K562 (cell line): ENCODE measurements around the gene CDKL5. TPM values are rescaled to one million over a fixed set of nuclear protein-coding genes. Genes with fewer than 3 reads are reported as not detected.

ENCODE experiments used
- HNRNPK ChIP-seq: fragments of 200-400 bp; formaldehyde crosslinking; IDR thresholded peaks from one replicate; pipeline ENCODE4 v1.6.1; 2018; ENCODE audit warnings: mild to moderate bottlenecking, low read depth, low read length; ENCODE audit not compliant: poor library complexity, severe bottlenecking
- MYC ChIP-seq, 2 experiments: fragments of 250-450 bp in 1 of 2; sonication (Bioruptor Pico) in 1 of 2; IDR thresholded peaks; 2 replicates each; pipeline versions ENCODE4 v1.5.1 to v1.6.1; 2012 to 2021; ENCODE audit warnings: low read depth in 2 of 2, borderline replicate concordance in 1 of 2, improper control_type of control experiment in 1 of 2, low read length in 1 of 2, mild to moderate bottlenecking in 1 of 2, moderate library complexity in 1 of 2
- PCBP1 ChIP-seq: fragments of 200-400 bp; formaldehyde crosslinking; IDR thresholded peaks from 2 replicates; pipeline ENCODE4 v1.6.1; 2018; ENCODE audit warnings: mild to moderate bottlenecking, low read depth, low read length; ENCODE audit not compliant: poor library complexity, severe bottlenecking
- SP2 ChIP-seq: IDR thresholded peaks from 2 replicates; pipeline ENCODE4 v1.6.1; 2011; ENCODE audit warnings: mild to moderate bottlenecking, low read depth, low read length, moderate library complexity; ENCODE audit not compliant: poor library complexity, severe bottlenecking; ENCODE audit errors: extremely low read depth
- SUPT5H ChIP-seq: fragments of 450-650 bp; IDR thresholded peaks from 2 replicates; pipeline ENCODE4 v1.6.1; 2016
- ZNF184 ChIP-seq: sonication (generic); formaldehyde crosslinking; IDR thresholded peaks from 2 replicates; pipeline ENCODE4 v1.5.0; 2020; ENCODE audit warnings: missing genetic modification reagents
- ZNF561 ChIP-seq: fragments of 450-650 bp; formaldehyde crosslinking; conservative IDR thresholded peaks from 2 replicates; pipeline ENCODE4 v1.4.0; 2020; ENCODE audit warnings: mild to moderate bottlenecking, moderate library complexity
- polyA plus RNA-seq, 8 experiments: library from polyadenylated mRNA; depleted of rRNA in 4 of 8; stranded (reverse) in 5 of 8; unstranded in 3 of 8; fragments of >200 nt; fragmentation: Nextera tagmentation in 2 of 8; fragmentation: Illumina TruSeq in 1 of 8; extraction: Ambion mirVana in 2 of 8; extraction: Trizol in 1 of 8; gene quantifications; 2 replicates each; pipeline versions ENCODE4 v1.2.1 to v1.2.3, GENCODE V29; 2011 to 2014; ENCODE audit warnings: inconsistent platforms in 1 of 8, missing spikeins in 1 of 8
- total RNA-seq, 7 experiments: library from RNA; depleted of rRNA in 6 of 7; stranded (reverse); fragments of >200 nt in 6 of 7; fragmentation: Illumina TruSeq in 2 of 7; extraction: Trizol in 2 of 7; gene quantifications; 2 replicates each; pipeline versions ENCODE4 v1.2.1 to v1.2.3, GENCODE V29; 2011 to 2021; ENCODE audit warnings: low replicate concordance in 1 of 7
- TF ChIP-seq, protein P1 (sequence below): fragments of 450-650 bp; formaldehyde crosslinking; IDR thresholded peaks from 2 replicates; pipeline ENCODE4 v1.4.0; 2020; ENCODE audit warnings: mild to moderate bottlenecking, moderate library complexity
- TF ChIP-seq, protein P2 (sequence below), 2 experiments: IDR thresholded peaks in 1 of 2; conservative IDR thresholded peaks in 1 of 2; 2 replicates each; pipeline ENCODE4 v1.6.1; 2016; ENCODE audit warnings: low read depth in 2 of 2, mild to moderate bottlenecking in 1 of 2, missing compliant biosample characterization in 1 of 2, missing genetic modification characterization in 1 of 2, moderate library complexity in 1 of 2
- TF ChIP-seq, protein P3 (sequence below), 2 experiments: fragments of 450-650 bp in 1 of 2; sonication (generic) in 1 of 2; formaldehyde crosslinking in 1 of 2; IDR thresholded peaks; 2 replicates each; pipeline versions ENCODE4 v1.7.1 to v1.9.0; 2016 to 2022; ENCODE audit warnings: inconsistent platforms in 1 of 2, mild to moderate bottlenecking in 1 of 2, missing genetic modification reagents in 1 of 2

CDKL5 gene
- total and polyA plus RNA-seq, 9 of the 15 experiments (the other 6 are each of a cell fraction or from before 2014, with no cell fraction given): under 0.01 to 0.21 (median 0.04) TPM

DNA sequence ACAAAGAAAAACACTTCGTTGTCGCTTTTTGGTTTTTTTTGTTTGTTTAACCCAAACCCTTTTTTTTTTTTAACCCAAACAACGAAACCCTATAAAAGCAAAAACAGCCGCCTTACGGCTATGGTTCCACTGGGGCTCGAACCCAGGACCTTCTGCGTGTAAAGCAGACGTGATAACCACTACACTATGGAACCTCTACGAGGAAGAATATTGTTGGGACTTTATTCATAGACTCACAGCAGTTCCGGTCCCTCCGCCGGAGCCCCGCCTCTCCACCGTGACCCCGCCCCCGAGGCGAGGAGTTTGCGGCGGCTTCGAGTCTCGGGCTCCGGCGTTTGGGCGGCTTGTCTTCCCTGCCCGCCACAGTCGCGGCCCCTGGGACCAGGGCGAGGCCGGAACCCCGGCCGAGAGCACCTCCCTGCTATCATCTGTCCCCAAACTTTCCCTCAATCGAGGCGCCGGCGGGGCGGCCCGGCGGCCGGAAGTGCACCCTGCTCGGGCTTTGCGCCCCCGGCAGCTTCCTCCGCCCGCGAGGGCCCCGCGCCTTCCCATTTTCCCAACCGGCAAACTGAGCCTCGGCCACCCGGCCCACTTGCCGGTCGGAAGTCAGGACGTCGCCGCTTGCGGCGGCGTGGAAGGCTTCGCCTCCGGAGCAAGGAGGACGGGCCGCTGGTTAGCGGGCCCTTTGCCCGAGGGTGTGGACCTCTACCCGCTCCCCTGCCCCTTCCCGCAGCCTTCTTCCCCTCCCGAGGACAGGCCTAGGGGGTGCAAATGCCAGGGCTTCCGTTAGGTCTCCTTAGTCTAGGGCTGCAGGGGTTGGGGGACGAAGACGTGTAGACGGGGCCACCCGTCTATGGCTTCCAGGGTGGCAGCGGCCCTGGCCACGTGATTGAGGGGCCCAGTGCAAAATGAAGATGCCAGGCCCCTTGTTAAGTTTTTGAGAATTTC, 249.7 kb downstream of the CDKL5 start (continued):
- TF ChIP-seq ZNF184 (CRISPR knock-in tag) (no peak), ZNF561 (CRISPR knock-in tag) (no peak), PCBP1 (peak; percentile 90), SP2 (no peak), SUPT5H (no peak), HNRNPK (no peak), MYC (IDR thresholded peaks at IDR 0.05; ENCODE audit: low read depth, low read length) (no peak), MYC (CRISPR knock-in tag; IDR thresholded peaks at IDR 0.05; ENCODE audit: borderline replicate concordance, low read depth) (no peak)
- TF ChIP-seq, protein P1, sequence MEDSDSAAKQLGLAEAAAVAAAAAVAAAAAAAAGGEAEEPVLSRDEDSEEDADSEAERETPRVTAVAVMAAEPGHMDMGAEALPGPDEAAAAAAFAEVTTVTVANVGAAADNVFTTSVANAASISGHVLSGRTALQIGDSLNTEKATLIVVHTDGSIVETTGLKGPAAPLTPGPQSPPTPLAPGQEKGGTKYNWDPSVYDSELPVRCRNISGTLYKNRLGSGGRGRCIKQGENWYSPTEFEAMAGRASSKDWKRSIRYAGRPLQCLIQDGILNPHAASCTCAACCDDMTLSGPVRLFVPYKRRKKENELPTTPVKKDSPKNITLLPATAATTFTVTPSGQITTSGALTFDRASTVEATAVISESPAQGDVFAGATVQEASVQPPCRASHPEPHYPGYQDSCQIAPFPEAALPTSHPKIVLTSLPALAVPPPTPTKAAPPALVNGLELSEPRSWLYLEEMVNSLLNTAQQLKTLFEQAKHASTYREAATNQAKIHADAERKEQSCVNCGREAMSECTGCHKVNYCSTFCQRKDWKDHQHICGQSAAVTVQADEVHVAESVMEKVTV (CRISPR knock-in tag): no peak
- TF ChIP-seq, protein P2, sequence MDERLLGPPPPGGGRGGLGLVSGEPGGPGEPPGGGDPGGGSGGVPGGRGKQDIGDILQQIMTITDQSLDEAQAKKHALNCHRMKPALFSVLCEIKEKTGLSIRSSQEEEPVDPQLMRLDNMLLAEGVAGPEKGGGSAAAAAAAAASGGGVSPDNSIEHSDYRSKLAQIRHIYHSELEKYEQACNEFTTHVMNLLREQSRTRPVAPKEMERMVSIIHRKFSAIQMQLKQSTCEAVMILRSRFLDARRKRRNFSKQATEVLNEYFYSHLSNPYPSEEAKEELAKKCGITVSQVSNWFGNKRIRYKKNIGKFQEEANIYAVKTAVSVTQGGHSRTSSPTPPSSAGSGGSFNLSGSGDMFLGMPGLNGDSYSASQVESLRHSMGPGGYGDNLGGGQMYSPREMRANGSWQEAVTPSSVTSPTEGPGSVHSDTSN (CRISPR knock-in tag; IDR thresholded peaks at IDR 0.05; ENCODE audit: low read depth): no peak
- TF ChIP-seq, protein P2 (tag; conservative IDR thresholded peaks at IDR 0.05; ENCODE audit: low read depth): no peak
- TF ChIP-seq, protein P3, sequence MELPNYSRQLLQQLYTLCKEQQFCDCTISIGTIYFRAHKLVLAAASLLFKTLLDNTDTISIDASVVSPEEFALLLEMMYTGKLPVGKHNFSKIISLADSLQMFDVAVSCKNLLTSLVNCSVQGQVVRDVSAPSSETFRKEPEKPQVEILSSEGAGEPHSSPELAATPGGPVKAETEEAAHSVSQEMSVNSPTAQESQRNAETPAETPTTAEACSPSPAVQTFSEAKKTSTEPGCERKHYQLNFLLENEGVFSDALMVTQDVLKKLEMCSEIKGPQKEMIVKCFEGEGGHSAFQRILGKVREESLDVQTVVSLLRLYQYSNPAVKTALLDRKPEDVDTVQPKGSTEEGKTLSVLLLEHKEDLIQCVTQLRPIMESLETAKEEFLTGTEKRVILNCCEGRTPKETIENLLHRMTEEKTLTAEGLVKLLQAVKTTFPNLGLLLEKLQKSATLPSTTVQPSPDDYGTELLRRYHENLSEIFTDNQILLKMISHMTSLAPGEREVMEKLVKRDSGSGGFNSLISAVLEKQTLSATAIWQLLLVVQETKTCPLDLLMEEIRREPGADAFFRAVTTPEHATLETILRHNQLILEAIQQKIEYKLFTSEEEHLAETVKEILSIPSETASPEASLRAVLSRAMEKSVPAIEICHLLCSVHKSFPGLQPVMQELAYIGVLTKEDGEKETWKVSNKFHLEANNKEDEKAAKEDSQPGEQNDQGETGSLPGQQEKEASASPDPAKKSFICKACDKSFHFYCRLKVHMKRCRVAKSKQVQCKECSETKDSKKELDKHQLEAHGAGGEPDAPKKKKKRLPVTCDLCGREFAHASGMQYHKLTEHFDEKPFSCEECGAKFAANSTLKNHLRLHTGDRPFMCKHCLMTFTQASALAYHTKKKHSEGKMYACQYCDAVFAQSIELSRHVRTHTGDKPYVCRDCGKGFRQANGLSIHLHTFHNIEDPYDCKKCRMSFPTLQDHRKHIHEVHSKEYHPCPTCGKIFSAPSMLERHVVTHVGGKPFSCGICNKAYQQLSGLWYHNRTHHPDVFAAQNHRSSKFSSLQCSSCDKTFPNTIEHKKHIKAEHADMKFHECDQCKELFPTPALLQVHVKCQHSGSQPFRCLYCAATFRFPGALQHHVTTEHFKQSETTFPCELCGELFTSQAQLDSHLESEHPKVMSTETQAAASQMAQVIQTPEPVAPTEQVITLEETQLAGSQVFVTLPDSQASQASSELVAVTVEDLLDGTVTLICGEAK (IDR thresholded peaks at IDR 0.05): peak; percentile 84
- TF ChIP-seq, protein P3 (CRISPR knock-in tag; IDR thresholded peaks at IDR 0.05): no peak
